Rectal smooth muscle tissue (tissue), 1 donor: ENCODE results near the gene IGSF21.

ENCODE experiments used
- H3K27ac ChIP-seq: one replicate; pipeline ENCODE4 v1.7.0; 2013; ENCODE audit warnings: low read depth, low read length, inconsistent platforms
- H3K27me3 ChIP-seq: one replicate; pipeline ENCODE4 v1.7.0; 2013; ENCODE audit warnings: low read length; ENCODE audit not compliant: control insufficient read depth, insufficient read depth
- H3K36me3 ChIP-seq: one replicate; pipeline ENCODE4 v1.7.0; 2013; ENCODE audit warnings: low read length; ENCODE audit not compliant: control insufficient read depth, insufficient read depth
- H3K4me1 ChIP-seq: one replicate; pipeline ENCODE4 v1.7.0; 2013; ENCODE audit warnings: low read length; ENCODE audit not compliant: control insufficient read depth, insufficient read depth
- H3K4me3 ChIP-seq: one replicate; pipeline ENCODE4 v1.7.0; 2013; ENCODE audit warnings: low read length
- H3K9ac ChIP-seq: one replicate; pipeline ENCODE4 v1.7.0; 2013; ENCODE audit warnings: low read length

Gene IGSF21

DNA sequence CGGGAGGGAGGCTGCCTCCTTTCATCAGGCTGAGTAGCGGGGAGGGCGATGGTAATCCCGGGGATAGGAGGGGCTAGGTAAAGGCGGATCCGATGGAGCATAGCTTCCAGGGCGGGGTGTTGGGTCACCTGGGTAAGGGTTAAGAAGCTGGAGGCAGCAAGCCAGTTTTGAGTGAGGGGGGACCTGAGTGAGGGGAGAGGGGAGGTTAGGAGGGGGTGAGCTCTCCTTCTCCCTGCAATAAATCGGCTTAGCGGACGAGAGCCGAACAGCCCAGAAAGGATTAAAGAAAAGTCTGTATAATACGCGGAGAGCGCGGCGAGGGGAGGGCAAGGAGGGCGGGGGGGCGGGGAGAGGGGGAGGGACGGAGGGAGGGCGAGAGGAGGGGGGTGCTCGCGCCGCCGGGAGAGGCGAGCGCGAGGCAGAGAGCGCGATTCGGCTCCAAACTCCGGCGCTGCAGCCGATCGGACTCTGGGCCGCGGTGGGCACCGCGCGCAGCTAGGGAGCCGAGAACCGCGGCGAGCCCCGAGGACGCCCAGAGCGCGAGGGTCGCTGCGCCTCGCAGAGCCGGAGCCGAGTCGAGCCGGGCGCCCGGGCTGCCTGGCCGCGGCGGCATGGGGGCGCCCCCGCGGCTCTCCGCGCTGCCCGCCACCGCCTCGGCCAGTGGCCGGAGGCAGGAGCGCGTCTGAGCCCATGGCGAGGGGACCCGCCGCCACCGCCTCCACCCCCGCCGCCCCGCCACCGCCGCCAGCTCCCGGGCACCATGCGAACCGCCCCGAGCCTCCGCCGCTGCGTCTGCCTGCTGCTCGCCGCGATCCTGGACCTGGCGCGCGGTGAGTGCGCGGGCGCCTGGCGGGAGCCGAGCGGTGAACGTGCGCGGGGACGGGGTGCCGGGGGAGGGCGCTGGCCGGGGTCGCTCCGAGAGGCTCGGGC lies at the start of gene IGSF21:
TSS of gene IGSF21 (plus strand) at position 430 of the 930 bp plus-strand sequence. CDS start at position 761, 331 bp downstream.
- peaks cover 40% of the 10 kb centered on the region for H3K27me3 ChIP-seq
- H3K9ac ChIP-seq = no peak within 1 kb of the TSS
- no peaks in the 10 kb centered on the region for H3K36me3 ChIP-seq
- peaks cover 3% of the 10 kb centered on the region for H3K4me1 ChIP-seq
- no peak within 1 kb of the TSS for H3K27ac ChIP-seq
- H3K4me3 ChIP-seq = peak within 1 kb of the TSS; percentile 22

DNA sequence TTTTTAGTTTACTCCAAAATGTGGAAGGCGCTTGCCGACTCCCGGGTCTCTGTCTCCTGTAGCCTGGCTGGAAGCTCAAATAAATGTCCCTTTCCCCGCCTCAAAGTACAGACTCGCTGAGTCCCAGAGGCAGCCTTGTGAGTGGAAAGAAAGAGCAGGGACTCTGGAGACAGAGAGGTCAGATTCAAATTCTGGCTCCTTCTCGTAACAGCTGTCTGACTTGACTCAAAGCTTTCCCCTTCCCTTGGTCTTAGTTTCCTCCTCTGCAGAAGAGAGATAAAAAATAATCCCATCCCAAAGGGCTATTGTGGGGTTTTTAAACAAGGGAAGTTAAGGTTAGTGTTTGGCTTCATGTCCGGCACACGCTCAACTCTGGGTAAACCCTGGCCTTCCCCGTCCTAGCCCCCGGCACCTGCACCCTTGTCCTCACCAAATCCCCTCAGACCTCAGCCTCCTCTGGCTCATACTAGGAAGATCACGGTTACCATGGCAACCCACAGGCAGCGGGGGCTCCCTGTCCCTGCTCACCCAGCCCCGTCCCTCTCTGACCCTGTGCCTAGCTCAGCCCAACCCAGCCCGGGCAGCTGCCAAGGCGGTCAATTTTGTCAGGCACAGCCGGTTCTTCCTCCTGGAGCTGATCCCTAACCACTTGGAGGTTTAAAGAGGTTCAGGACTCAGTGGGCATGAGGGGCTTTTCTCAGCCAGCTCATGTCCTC lies 49.2 kb upstream of the IGSF21 start:
- no peaks in the 10 kb centered on the region for H3K36me3 ChIP-seq
- no peak overlapping the region for H3K4me3 ChIP-seq
- H3K9ac ChIP-seq = no peak overlapping the region
- no peaks in the 10 kb centered on the region for H3K4me1 ChIP-seq
- H3K27me3 ChIP-seq = peaks cover 3% of the 10 kb centered on the region
- no peak overlapping the region for H3K27ac ChIP-seq

DNA sequence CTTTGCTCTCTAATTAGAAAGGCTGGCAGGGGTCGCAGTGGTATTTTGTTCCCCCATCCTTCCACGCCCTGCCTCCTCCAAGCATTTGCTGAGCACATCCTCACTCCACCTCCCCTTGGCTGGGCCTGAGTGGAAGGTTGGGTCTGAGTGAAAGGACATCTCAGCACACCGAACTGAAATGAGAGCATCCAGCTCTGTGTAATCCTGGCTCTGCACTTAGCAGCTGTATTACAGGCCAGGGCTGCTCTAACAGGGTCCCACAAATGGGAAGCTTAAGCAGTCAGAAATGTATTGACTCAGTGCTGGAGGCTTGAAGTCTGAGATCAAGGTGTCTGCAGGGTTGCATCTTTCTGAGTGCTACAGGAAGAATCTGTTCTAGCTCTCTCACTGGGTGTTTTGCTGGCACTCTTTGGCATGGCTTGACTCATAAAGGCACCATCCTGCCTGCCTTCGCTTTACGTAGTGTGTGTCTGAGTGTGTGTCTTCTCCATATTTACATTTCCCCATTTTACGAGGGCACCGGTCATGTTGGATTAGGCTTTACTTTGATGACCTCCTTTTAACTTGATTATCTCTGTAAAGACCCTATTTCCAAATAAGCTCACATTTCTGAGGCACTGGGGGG lies 48.5 kb upstream of the IGSF21 start:
- H3K27ac ChIP-seq = no peak overlapping the region
- H3K4me3 ChIP-seq = no peak overlapping the region
- H3K9ac ChIP-seq = no peak overlapping the region
- H3K4me1 ChIP-seq = no peaks in the 10 kb centered on the region
- peaks cover 3% of the 10 kb centered on the region for H3K27me3 ChIP-seq
- H3K36me3 ChIP-seq = no peaks in the 10 kb centered on the region

DNA sequence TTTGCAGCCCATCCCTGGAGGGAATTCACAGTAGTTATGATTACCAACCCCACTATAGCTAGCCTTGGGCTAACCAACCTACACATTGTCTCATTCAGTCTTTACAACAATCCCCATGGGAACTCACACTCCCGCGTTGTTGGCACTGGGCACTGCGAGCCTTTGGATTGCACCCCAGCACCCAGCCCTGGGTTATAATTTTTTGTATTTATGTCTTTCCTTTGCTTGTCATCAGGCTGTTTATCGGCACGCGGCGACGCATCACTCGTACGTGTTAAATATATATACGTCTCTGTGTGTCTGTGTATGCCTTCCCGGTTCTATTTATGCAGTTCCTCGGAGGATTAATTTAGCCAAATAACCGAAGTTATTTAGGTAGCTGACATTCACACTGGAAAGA lies 47.2 kb upstream of the IGSF21 start:
- H3K9ac ChIP-seq = no peak overlapping the region
- no peak overlapping the region for H3K4me3 ChIP-seq
- no peak overlapping the region for H3K27ac ChIP-seq
- H3K27me3 ChIP-seq = peaks cover 3% of the 10 kb centered on the region
- H3K36me3 ChIP-seq = no peaks in the 10 kb centered on the region
- no peaks in the 10 kb centered on the region for H3K4me1 ChIP-seq

GRCh38 chr1:18062185-18062584 lies 45.4 kb upstream of the IGSF21 start:
- Histone ChIP-seq H3K27me3 (peaks cover 3% of the 10 kb centered on the region), H3K36me3 (no peaks in the 10 kb centered on the region), H3K4me3 (no peak overlapping the region), H3K4me1 (no peaks in the 10 kb centered on the region), H3K9ac (no peak overlapping the region), H3K27ac (no peak overlapping the region)

DNA sequence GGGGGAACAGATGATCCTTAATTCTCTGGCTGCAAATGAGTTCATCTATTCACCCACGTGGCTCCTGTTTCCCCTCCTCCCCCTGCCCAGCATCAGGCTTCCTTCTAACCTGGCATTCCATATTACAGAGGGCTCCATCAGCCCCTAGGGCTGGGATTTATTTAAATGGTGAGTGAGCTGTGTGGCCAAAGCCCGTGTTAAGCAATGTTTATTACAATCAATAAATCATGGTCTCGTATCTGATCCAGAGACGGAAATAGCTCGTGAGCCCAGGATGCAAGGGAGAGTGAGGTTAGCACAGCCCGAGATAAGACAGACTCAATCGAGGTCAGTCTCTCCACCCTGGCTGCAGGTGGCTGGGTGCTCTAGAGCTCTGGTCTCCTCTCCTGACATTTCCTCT lies 43.1 kb upstream of the IGSF21 start:
- no peaks in the 10 kb centered on the region for H3K36me3 ChIP-seq
- H3K9ac ChIP-seq = no peak overlapping the region
- no peaks in the 10 kb centered on the region for H3K4me1 ChIP-seq
- no peak overlapping the region for H3K4me3 ChIP-seq
- no peaks in the 10 kb centered on the region for H3K27me3 ChIP-seq
- H3K27ac ChIP-seq = no peak overlapping the region

- H3K4me3 ChIP-seq = no peak overlapping the region
- H3K4me1 ChIP-seq = no peaks in the 10 kb centered on the region
- no peak overlapping the region for H3K27ac ChIP-seq
- H3K9ac ChIP-seq = no peak overlapping the region
- H3K36me3 ChIP-seq = no peaks in the 10 kb centered on the region
- no peaks in the 10 kb centered on the region for H3K27me3 ChIP-seq
Measured at GRCh38 chr1:18066576-18066975, 41.0 kb upstream of the IGSF21 start.

DNA sequence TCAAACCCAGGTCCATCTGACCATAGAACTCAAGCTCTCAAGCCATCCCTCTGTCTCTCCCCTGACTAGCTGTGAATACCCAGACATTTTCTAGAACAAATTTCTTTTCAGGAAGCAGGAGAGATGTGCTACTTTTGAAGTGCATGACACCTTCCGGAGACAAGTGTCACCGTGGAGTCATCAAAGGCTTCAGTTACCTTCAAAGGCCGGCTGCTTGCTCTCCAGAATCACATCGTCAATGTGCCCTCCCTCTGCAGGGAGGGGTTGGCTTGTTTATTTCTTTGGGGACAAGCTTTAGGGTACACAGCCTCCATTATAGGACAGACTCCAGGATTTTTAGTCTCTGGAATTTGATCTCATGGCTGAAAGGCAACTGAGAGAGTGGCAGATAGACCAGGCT lies 37.7 kb upstream of the IGSF21 start:
- Histone ChIP-seq H3K9ac (no peak overlapping the region), H3K27ac (no peak overlapping the region), H3K4me1 (no peaks in the 10 kb centered on the region), H3K36me3 (no peaks in the 10 kb centered on the region), H3K27me3 (peaks cover 2% of the 10 kb centered on the region), H3K4me3 (no peak overlapping the region)

GRCh38 chr1:18072066-18072465 lies 35.5 kb upstream of the IGSF21 start:
- no peaks in the 10 kb centered on the region for H3K4me1 ChIP-seq
- H3K4me3 ChIP-seq = no peak overlapping the region
- no peak overlapping the region for H3K27ac ChIP-seq
- no peak overlapping the region for H3K9ac ChIP-seq
- H3K36me3 ChIP-seq = no peaks in the 10 kb centered on the region
- H3K27me3 ChIP-seq = peaks cover 2% of the 10 kb centered on the region

DNA sequence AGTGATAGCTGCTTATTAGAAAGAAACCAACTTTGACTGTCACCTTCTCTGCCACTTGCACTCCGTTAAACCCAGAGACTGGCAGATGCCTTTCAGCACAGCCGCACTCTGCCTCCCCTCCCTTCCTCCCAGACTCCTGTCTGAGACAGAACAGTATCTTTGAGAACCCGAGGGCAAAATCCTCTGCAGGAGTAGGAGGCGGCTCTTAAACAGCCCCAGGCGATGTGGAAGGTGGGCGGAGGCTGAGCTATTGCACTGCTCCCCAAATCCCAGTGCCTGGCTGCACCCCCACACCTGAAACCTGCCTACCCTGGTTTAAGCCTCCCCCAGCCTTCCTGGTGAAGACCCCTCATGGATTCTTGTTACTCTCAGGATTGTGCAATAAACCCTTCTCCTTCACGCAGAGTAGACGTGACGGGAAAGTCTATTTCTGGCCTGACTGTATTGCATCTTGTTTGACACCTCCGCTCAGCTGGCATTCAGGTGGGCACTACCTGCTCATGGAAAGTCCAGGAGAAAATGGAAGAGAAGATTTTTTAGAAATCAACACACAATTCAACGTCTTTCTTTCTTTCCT lies 34.4 kb upstream of the IGSF21 start:
- no peaks in the 10 kb centered on the region for H3K36me3 ChIP-seq
- H3K9ac ChIP-seq = no peak overlapping the region
- H3K27ac ChIP-seq = no peak overlapping the region
- no peak overlapping the region for H3K4me3 ChIP-seq
- peaks cover 2% of the 10 kb centered on the region for H3K27me3 ChIP-seq
- no peaks in the 10 kb centered on the region for H3K4me1 ChIP-seq

- H3K4me1 ChIP-seq = no peaks in the 10 kb centered on the region
- no peak overlapping the region for H3K4me3 ChIP-seq
- no peak overlapping the region for H3K27ac ChIP-seq
- H3K9ac ChIP-seq = no peak overlapping the region
- peaks cover 3% of the 10 kb centered on the region for H3K27me3 ChIP-seq
- no peaks in the 10 kb centered on the region for H3K36me3 ChIP-seq
Measured at GRCh38 chr1:18077657-18078215, 29.9 kb upstream of the IGSF21 start.
